ENCODE measurements around the gene DHX35. TPM values are rescaled to one million over a fixed set of nuclear protein-coding genes. Genes with fewer than 3 reads are reported as not detected.

The DHX35 gene
- total RNA-seq, 2 experiments from 2014 or later = 9.5 to 10.3 TPM

DNA sequence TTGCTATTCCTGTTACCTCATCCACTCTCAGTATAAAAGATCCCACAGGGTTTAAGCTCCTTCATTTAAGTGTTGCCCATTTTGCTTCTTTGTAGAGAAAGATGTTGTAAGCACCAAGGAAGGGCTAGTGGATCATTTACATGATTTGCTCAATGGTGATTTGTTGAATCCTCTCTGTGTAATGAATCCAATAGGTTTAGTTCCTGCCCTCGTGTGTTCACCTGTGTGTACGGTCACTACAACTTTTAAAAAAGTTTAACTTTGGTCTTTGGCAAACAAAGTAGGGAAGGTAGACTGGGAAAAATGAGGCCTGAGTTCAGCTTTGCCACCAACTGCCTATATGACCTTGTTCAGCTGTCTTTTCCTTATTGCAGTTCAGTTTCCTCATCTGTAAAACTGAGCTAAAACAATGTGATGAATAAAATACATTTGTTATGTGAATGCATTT is 51.5 kb downstream of the DHX35 start:
- CTCF ChIA-PET = interaction anchor here (0.8 to 1.6 kb wide), 3 partner anchors 16 to 192 kb away, joined by 3 to 4 read pairs (median 4); no protein-coding TSS in a partner anchor
- Mint-ChIP-seq H3K36me3 (ENCODE audit: low read depth) (peaks cover 53% of the 10 kb centered on the region), H3K27ac (no peak overlapping the region), H3K27me3 (ENCODE audit: low read depth) (no peaks in the 10 kb centered on the region), H3K4me3 (no peak overlapping the region), H3K4me1 (ENCODE audit: low read depth) (peaks cover 24% of the 10 kb centered on the region), H3K9me3 (no peaks in the 10 kb centered on the region)
- intact Hi-C loops (cut with micrococcal nuclease) = no loop called here
- no peak for DNase-seq

DNA sequence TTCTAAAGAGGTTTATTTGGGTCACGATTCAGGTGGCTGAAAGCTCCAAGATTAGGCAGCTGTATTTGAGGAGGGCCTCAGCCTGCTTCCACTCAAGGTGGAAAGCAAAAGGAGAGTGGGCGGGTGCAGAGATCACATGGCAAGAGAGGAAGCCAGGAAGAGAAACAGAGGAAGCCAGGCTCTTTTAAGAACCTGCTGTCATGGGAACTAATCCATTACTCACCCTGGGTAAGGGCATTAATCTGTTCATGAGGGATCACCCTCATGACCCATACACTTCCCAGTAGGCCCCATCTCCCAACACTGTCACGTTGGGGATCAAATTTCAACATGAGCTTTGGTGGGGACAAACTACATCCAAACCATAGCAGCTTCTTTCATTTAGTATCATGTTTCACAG is 53.9 kb downstream of the DHX35 start:
- no peaks in the 10 kb centered on the region for H3K9me3 Mint-ChIP-seq
- no peak overlapping the region for H3K27ac Mint-ChIP-seq
- no peak overlapping the region for H3K4me3 Mint-ChIP-seq
- no peaks in the 10 kb centered on the region for H3K27me3 Mint-ChIP-seq (ENCODE audit: low read depth)
- intact Hi-C loops (cut with micrococcal nuclease) = no loop called here
- no peak for DNase-seq
- CTCF ChIA-PET = interaction anchor here (1.5 kb wide), 1 partner anchor 34 kb away, joined by 3 read pairs; no protein-coding TSS in a partner anchor
- peaks cover 40% of the 10 kb centered on the region for H3K4me1 Mint-ChIP-seq (ENCODE audit: low read depth)
- H3K36me3 Mint-ChIP-seq (ENCODE audit: low read depth) = peaks cover 51% of the 10 kb centered on the region

- H3K27ac Mint-ChIP-seq = no peak overlapping the region
- H3K9me3 Mint-ChIP-seq = no peaks in the 10 kb centered on the region
- intact Hi-C loops (cut with micrococcal nuclease) = no loop called here
- no peaks in the 10 kb centered on the region for H3K27me3 Mint-ChIP-seq (ENCODE audit: low read depth)
- H3K4me1 Mint-ChIP-seq (ENCODE audit: low read depth) = peaks cover 40% of the 10 kb centered on the region
- peaks cover 51% of the 10 kb centered on the region for H3K36me3 Mint-ChIP-seq (ENCODE audit: low read depth)
- no peak overlapping the region for H3K4me3 Mint-ChIP-seq
- no peak for DNase-seq
- CTCF ChIA-PET = interaction anchor here (1.5 kb wide), 1 partner anchor 34 kb away, joined by 3 read pairs; no protein-coding TSS in a partner anchor
Measured at GRCh38 chr20:39016506-39016905, 54.4 kb downstream of the DHX35 start.

DNA sequence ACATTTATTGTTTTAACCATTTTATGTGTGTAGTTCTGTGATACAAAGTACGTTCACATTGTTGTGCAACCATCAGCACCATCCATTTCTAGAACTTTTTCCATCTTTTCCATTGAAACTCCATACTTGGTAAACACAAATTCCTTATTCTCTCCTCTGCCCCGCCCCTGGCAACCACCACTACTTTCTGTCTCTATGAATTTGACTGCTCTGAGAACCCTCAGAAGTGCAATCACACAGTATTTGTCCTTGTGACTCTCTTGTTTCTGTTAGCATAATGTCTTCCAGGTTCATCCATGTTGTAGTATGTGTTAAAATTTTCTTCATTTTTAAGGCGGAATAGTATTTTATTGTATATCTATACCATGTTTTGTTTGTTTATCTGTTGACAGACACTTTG is 56.9 kb downstream of the DHX35 start:
- no peak overlapping the region for H3K27ac Mint-ChIP-seq
- H3K9me3 Mint-ChIP-seq = no peaks in the 10 kb centered on the region
- no peak overlapping the region for H3K4me3 Mint-ChIP-seq
- H3K4me1 Mint-ChIP-seq (ENCODE audit: low read depth) = peaks cover 40% of the 10 kb centered on the region
- no peaks in the 10 kb centered on the region for H3K27me3 Mint-ChIP-seq (ENCODE audit: low read depth)
- H3K36me3 Mint-ChIP-seq (ENCODE audit: low read depth) = peaks cover 58% of the 10 kb centered on the region
- intact Hi-C loops (cut with micrococcal nuclease) = no loop called here
- CTCF ChIA-PET = no interaction called here
- DNase-seq = no peak

DNA sequence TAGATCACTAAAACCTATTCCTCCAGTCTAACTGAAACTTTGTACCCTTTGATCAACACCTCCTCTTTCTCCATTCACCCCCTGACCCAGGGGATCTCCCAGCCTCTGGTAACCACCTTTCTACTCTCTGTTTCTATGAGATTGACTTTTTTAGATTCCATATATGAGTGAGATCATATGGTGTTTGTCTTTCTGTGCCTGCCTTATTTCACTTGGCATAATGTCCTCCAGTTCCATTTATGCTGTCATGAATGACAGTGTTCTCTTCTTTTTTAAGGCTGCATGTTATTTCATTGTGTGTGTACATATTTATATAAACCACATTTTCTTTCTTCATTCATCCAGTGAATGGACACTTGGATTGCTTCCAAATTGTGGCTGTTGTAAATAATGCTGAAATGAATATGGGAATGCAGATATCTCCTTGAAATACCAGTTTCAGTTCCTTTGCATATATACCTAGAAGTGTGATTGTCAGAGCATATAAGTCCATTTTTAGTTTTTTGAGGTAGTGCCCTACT is 57.7 kb downstream of the DHX35 start:
- CTCF ChIA-PET = interaction anchor here (0.9 kb wide), 1 partner anchor 29 kb away, joined by 3 read pairs; no protein-coding TSS in a partner anchor
- peak; percentile 73 for DNase-seq
- H3K4me3 Mint-ChIP-seq = no peak overlapping the region
- intact Hi-C loops (cut with micrococcal nuclease) = no loop called here
- no peaks in the 10 kb centered on the region for H3K27me3 Mint-ChIP-seq (ENCODE audit: low read depth)
- H3K36me3 Mint-ChIP-seq (ENCODE audit: low read depth) = peaks cover 51% of the 10 kb centered on the region
- no peaks in the 10 kb centered on the region for H3K9me3 Mint-ChIP-seq
- H3K4me1 Mint-ChIP-seq (ENCODE audit: low read depth) = peaks cover 40% of the 10 kb centered on the region
- no peak overlapping the region for H3K27ac Mint-ChIP-seq

- no peak for DNase-seq
- Mint-ChIP-seq H3K36me3 (ENCODE audit: low read depth) (peaks cover 43% of the 10 kb centered on the region), H3K27me3 (ENCODE audit: low read depth) (no peaks in the 10 kb centered on the region), H3K9me3 (no peaks in the 10 kb centered on the region), H3K4me3 (no peak overlapping the region), H3K27ac (no peak overlapping the region), H3K4me1 (ENCODE audit: low read depth) (peaks cover 34% of the 10 kb centered on the region)
- CTCF ChIA-PET = interaction anchor here (0.6 to 0.9 kb wide), 2 partner anchors 9 to 129 kb away, joined by 3 to 5 read pairs; no protein-coding TSS in a partner anchor
- intact Hi-C loops (cut with micrococcal nuclease) = no loop called here
Measured at GRCh38 chr20:39021748-39022147, 59.6 kb downstream of the DHX35 start.

DNA sequence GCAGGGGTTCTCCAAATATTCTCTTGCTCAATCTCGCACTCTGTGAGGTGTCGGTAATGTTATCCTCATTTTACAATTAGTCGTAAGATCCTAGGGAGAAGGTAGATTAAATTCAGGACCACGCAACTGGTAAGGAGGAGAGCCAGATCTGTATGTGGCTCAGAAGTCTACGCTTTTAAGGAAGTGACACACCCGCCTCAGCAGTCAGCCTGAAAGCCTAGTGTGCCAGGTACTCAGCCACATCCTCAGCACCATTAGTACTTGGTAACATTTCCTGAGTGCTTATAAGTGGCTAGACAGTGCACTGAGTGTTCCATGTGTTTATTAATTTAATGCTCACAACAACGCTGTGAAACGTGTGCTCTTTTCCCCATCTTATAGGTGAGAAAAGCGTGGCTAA is 63.7 kb downstream of the DHX35 start:
- peak; percentile 30 for DNase-seq
- CTCF ChIA-PET = interaction anchor here (1.0 kb wide), 1 partner anchor 23 kb away, joined by 3 read pairs; no protein-coding TSS in a partner anchor
- H3K4me3 Mint-ChIP-seq = no peak overlapping the region
- H3K36me3 Mint-ChIP-seq (ENCODE audit: low read depth) = peaks cover 16% of the 10 kb centered on the region
- no peaks in the 10 kb centered on the region for H3K9me3 Mint-ChIP-seq
- peaks cover 4% of the 10 kb centered on the region for H3K4me1 Mint-ChIP-seq (ENCODE audit: low read depth)
- intact Hi-C loops (cut with micrococcal nuclease) = no loop called here
- H3K27ac Mint-ChIP-seq = no peak overlapping the region
- no peaks in the 10 kb centered on the region for H3K27me3 Mint-ChIP-seq (ENCODE audit: low read depth)

DNA sequence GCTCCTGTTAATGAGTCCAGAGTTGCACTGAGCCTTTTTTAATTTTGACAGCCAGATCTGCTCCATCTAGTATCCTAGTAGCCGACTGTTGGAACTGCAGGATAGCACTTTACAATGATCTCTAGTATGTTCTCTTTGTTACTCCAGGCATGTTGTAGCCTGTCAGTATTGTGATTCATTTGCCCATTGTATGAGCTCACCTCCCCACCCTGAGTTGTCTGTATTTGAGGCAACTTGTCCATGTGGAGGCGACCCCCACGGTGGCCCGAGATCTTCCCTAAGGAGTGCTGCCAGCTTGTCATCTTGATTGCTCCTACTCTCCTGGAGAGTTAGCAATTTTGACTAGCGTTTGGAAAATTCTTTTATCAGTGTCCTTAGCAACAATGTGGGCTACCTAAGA is 67.2 kb downstream of the DHX35 start:
- Mint-ChIP-seq H3K27me3 (ENCODE audit: low read depth) (no peaks in the 10 kb centered on the region), H3K9me3 (no peaks in the 10 kb centered on the region), H3K36me3 (ENCODE audit: low read depth) (peaks cover 12% of the 10 kb centered on the region), H3K4me1 (ENCODE audit: low read depth) (peaks cover 4% of the 10 kb centered on the region), H3K27ac (no peak overlapping the region), H3K4me3 (no peak overlapping the region)
- CTCF ChIA-PET = interaction anchor here (2.4 kb wide), 1 partner anchor 20 kb away, joined by 11 read pairs; no protein-coding TSS in a partner anchor
- DNase-seq = no peak
- intact Hi-C loops (cut with micrococcal nuclease) = no loop called here

- CTCF ChIA-PET = no interaction called here
- Mint-ChIP-seq H3K4me1 (ENCODE audit: low read depth) (no peaks in the 10 kb centered on the region), H3K27ac (no peak overlapping the region), H3K27me3 (ENCODE audit: low read depth) (no peaks in the 10 kb centered on the region), H3K9me3 (no peaks in the 10 kb centered on the region), H3K4me3 (no peak overlapping the region), H3K36me3 (ENCODE audit: low read depth) (peaks cover 16% of the 10 kb centered on the region)
- no peak for DNase-seq
- intact Hi-C loops (cut with micrococcal nuclease) = no loop called here
Measured at GRCh38 chr20:39032997-39033396, 70.9 kb downstream of the DHX35 start.

GRCh38 chr20:39036011-39036410 is 73.9 kb downstream of the DHX35 start:
- no peaks in the 10 kb centered on the region for H3K27me3 Mint-ChIP-seq (ENCODE audit: low read depth)
- CTCF ChIA-PET = interaction anchor here (1.5 kb wide), 1 partner anchor 12 kb away, joined by 3 read pairs; no protein-coding TSS in a partner anchor
- intact Hi-C loops (cut with micrococcal nuclease) = no loop called here
- H3K4me3 Mint-ChIP-seq = no peak overlapping the region
- H3K4me1 Mint-ChIP-seq (ENCODE audit: low read depth) = no peaks in the 10 kb centered on the region
- no peak overlapping the region for H3K27ac Mint-ChIP-seq
- no peak for DNase-seq
- peaks cover 20% of the 10 kb centered on the region for H3K36me3 Mint-ChIP-seq (ENCODE audit: low read depth)
- no peaks in the 10 kb centered on the region for H3K9me3 Mint-ChIP-seq

GRCh38 chr20:39036851-39037250 is 74.7 kb downstream of the DHX35 start:
- DNase-seq = no peak
- H3K27me3 Mint-ChIP-seq (ENCODE audit: low read depth) = no peaks in the 10 kb centered on the region
- H3K9me3 Mint-ChIP-seq = no peaks in the 10 kb centered on the region
- intact Hi-C loops (cut with micrococcal nuclease) = no loop called here
- no peak overlapping the region for H3K27ac Mint-ChIP-seq
- H3K4me3 Mint-ChIP-seq = no peak overlapping the region
- no peaks in the 10 kb centered on the region for H3K4me1 Mint-ChIP-seq (ENCODE audit: low read depth)
- CTCF ChIA-PET = interaction anchor here (1.1 kb wide), 1 partner anchor 10 kb away, joined by 5 read pairs; no protein-coding TSS in a partner anchor
- H3K36me3 Mint-ChIP-seq (ENCODE audit: low read depth) = peaks cover 20% of the 10 kb centered on the region

DNA sequence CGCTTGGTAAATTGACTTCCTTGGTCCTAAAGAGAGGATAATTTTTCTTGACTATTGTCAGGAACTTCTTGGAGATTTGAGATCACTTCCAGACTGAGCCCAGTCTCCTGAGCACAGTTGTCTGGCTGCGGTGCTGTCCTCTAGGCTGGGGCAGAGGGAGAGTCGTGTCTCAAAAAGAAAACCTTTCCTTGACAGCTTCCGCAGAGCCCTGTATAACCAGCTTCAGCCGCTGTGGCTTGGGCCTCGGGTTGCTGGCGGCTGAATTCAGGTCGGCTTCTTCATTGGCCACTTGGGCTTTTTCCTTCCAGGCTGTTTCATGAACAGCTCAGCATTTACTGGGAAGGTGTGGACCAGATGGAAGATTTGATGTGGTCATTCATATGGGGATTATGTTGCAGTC is 75.9 kb downstream of the DHX35 start:
- Mint-ChIP-seq H3K4me1 (ENCODE audit: low read depth) (no peaks in the 10 kb centered on the region), H3K36me3 (ENCODE audit: low read depth) (peaks cover 25% of the 10 kb centered on the region), H3K27ac (no peak overlapping the region), H3K9me3 (no peaks in the 10 kb centered on the region), H3K27me3 (ENCODE audit: low read depth) (no peaks in the 10 kb centered on the region), H3K4me3 (no peak overlapping the region)
- DNase-seq = no peak
- intact Hi-C loops (cut with micrococcal nuclease) = no loop called here
- CTCF ChIA-PET = interaction anchor here (1.5 kb wide), 1 partner anchor 11 kb away, joined by 4 read pairs; no protein-coding TSS in a partner anchor

DNA sequence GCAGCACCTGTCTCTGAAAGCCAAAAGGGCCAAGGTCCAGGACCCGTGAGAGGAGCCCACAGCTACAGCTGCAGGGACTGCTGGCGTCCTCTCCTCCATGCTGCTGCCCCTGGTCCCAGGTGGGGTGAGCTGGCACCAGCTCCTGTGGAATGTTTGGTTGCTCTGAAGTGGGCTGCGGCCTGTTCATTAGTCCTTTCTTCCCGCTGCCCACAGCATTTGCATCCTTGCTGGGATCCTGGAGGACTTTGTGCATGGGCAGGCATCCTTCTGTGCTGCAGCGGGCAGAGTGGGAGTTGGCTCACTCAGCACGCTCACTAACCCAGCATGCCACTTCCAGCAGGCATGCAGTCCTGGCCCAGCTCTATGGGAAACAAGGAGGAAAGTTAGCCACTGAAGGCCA is 76.4 kb downstream of the DHX35 start:
- Mint-ChIP-seq H3K27me3 (ENCODE audit: low read depth) (no peaks in the 10 kb centered on the region), H3K36me3 (ENCODE audit: low read depth) (peaks cover 25% of the 10 kb centered on the region), H3K27ac (no peak overlapping the region), H3K4me3 (no peak overlapping the region), H3K4me1 (ENCODE audit: low read depth) (no peaks in the 10 kb centered on the region), H3K9me3 (no peaks in the 10 kb centered on the region)
- intact Hi-C loops (cut with micrococcal nuclease) = no loop called here
- no peak for DNase-seq
- CTCF ChIA-PET = interaction anchor here (0.9 to 1.5 kb wide), 2 partner anchors 8 to 10 kb away, joined by 4 to 5 read pairs; no protein-coding TSS in a partner anchor

Data from activated naive CD4-positive, alpha-beta T cell treated with anti-CD3 and anti-CD28 coated beads for 36 hours (primary cell).